Erythroblast (primary cell): ENCODE data around the gene MFSD2A.

Experiments used
- GATA1 ChIP-seq: IDR thresholded peaks from 2 replicates; pipeline ENCODE4 v1.6.1; 2011; ENCODE audit warnings: low read depth, mild to moderate bottlenecking, control low read depth, low read length, moderate library complexity
- POLR2A ChIP-seq: IDR thresholded peaks from 2 replicates; pipeline ENCODE4 v1.6.1; 2011; ENCODE audit warnings: mild to moderate bottlenecking, low read length

DNA sequence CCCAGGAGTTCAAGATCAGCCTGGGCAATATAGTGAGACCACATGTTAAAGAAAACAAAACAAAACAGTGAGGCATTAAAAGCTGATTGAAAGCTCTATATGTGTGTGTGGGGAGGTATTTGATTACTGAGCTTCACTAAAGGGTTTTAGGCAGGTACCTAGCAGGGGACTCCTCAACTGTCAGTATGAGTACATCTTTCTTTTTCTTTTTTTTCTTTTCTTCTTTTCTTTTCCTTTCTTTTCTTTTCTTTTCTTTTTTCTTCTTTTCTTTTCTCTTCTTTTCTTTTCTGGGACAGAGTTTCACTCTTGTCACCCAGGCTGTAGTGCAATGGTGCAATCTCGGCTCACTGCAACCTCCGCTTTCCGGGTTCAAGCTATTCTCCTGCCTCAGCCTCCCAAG lies 44.7 kb upstream of the MFSD2A start:
- TF ChIP-seq POLR2A = no peak
- TF ChIP-seq GATA1 = no peak
